Right lobe of liver (tissue), 4 donors: ENCODE results near the gene TM9SF4.

Experiments
- CTCF ChIP-seq, 4 donors: fragments of 200-600 bp in 3 of 4; fragments of 450-650 bp in 1 of 4; IDR thresholded peaks; one replicate each; pipeline versions ENCODE4 v1.5.1 to v1.8.0; 2016 to 2022; ENCODE audit warnings: antibody characterized with exemption in 4 of 4, mild to moderate bottlenecking in 2 of 4
- POLR2A ChIP-seq: fragments of 450-650 bp; IDR thresholded peaks from one replicate; pipeline ENCODE4 v1.6.1; 2017; ENCODE audit warnings: antibody characterized with exemption, mild to moderate bottlenecking
- donor health status: DM: no; HTN: no; CAD: no.
- donor health status: DM: no; HTN: no; CAD: no.
- donor health status: DM: no; HTN: yes; CAD: no.

- TF ChIP-seq CTCF (IDR thresholded peaks at IDR 0.05) (no peak), POLR2A (no peak)
Observed at GRCh38 chr20:32070282-32070681, 39.2 kb upstream of the TM9SF4 start.
